HG03097 (cell line): ENCODE measurements around the gene TNRC6C.

Experiments
- ATAC-seq: cut with Tn5 transposase; IDR thresholded peaks from one replicate; pipeline ENCODE4 v1.9.1; 2021; ENCODE audit not compliant: unreplicated experiment, low FRiP score

Gene TNRC6C

GRCh38 chr17:78010759-78011158 lies 52.3 kb downstream of the TNRC6C start:
- ATAC-seq = no peak

GRCh38 chr17:78012428-78012827 lies 53.9 kb downstream of the TNRC6C start:
- no peak for ATAC-seq

- ATAC-seq = no peak
These were observed 55.4 kb downstream of the TNRC6C start for GRCh38 chr17:78013683-78014467.

GRCh38 chr17:78014646-78015045 lies 56.1 kb downstream of the TNRC6C start:
- no peak for ATAC-seq

GRCh38 chr17:78016852-78017251 lies 58.3 kb downstream of the TNRC6C start:
- ATAC-seq = no peak

GRCh38 chr17:78019367-78019975 lies 61.0 kb downstream of the TNRC6C start:
- no peak for ATAC-seq

GRCh38 chr17:78019976-78020716 lies 61.6 kb downstream of the TNRC6C start:
- ATAC-seq = peak; percentile 58

- peak; percentile 26 for ATAC-seq
These were observed 62.2 kb downstream of the TNRC6C start for GRCh38 chr17:78020717-78021108.

- no peak for ATAC-seq
These were observed 63.9 kb downstream of the TNRC6C start for GRCh38 chr17:78022425-78022824.

- ATAC-seq = no peak
These were observed 64.5 kb downstream of the TNRC6C start for GRCh38 chr17:78023042-78023441.

- ATAC-seq = no peak
These were observed 67.9 kb downstream of the TNRC6C start for GRCh38 chr17:78026381-78026780.

- ATAC-seq = no peak
These were observed 68.6 kb downstream of the TNRC6C start for GRCh38 chr17:78027121-78027520.

GRCh38 chr17:78029697-78030096 lies 71.2 kb downstream of the TNRC6C start:
- ATAC-seq = no peak

- ATAC-seq = no peak
These were observed 72.9 kb downstream of the TNRC6C start for GRCh38 chr17:78031435-78031834.

GRCh38 chr17:78032166-78032565 lies 73.7 kb downstream of the TNRC6C start:
- no peak for ATAC-seq

- no peak for ATAC-seq
These were observed 76.1 kb downstream of the TNRC6C start for GRCh38 chr17:78034429-78035091.

- ATAC-seq = no peak
These were observed 78.8 kb downstream of the TNRC6C start for GRCh38 chr17:78037280-78037679.

GRCh38 chr17:78038748-78039288 lies 80.3 kb downstream of the TNRC6C start:
- no peak for ATAC-seq

GRCh38 chr17:78039581-78039980 lies 81.1 kb downstream of the TNRC6C start:
- ATAC-seq = no peak

- ATAC-seq = no peak
These were observed 82.2 kb downstream of the TNRC6C start for GRCh38 chr17:78040440-78041385.
